ENCODE data around the gene IPO13. TPM values are rescaled to one million over a fixed set of nuclear protein-coding genes. Genes with fewer than 3 reads are reported as not detected.

The IPO13 gene
- total RNA-seq, 4 donors from 2014 or later = 21.1 to 48.1 (median 42.0) TPM

GRCh38 chr1:43991200-43991475 lies 44.4 kb downstream of the IPO13 start:
- TF ChIP-seq CTCF (IDR thresholded peaks at IDR 0.05) (no peak), POLR2A (IDR thresholded peaks at IDR 0.05) (no peak)
- Histone ChIP-seq H3K4me1 (peaks cover 15 to 17% of the 10 kb centered on the region in 2 donors), H3K27me3 (no peaks in the 10 kb centered on the region), H3K36me3 (no peaks in the 10 kb centered on the region), H3K4me3 (replicated peaks in 1 of 3) (peak overlapping the region in 2 of 3 donors; percentile 36 to 53), H3K9me3 (no peaks in the 10 kb centered on the region), H3K27ac (peak overlapping the region; percentile 73 to 77 (median 76))
- 0 to 2% methylated on average over 7 to 9 of the region's 10 CpGs for WGBS, 2 donors
- no peak for DNase-seq
- intact Hi-C loops (cut with DNase I) = no loop called here

GRCh38 chr1:43991476-43992231 lies 44.9 kb downstream of the IPO13 start, which contains the start of gene CCDC24:
TSS of gene CCDC24 (plus strand) at chr1:43991599. CDS start at chr1:43991879, 280 bp downstream.
- peak within 1 kb of the TSS; percentile 73 to 77 (median 76) for H3K27ac ChIP-seq
- intact Hi-C loops (cut with DNase I) = no loop called here
- H3K9me3 ChIP-seq = no peaks in the 10 kb centered on the region
- TF ChIP-seq POLR2A (IDR thresholded peaks at IDR 0.05) (peak in 1 of 2 donors; percentile 73), CTCF (IDR thresholded peaks at IDR 0.05) (no peak)
- peak; percentile 94 to 95 for DNase-seq
- WGBS, 2 donors = 1 to 2% methylated on average over 18 to 50 of the region's 66 CpGs
- H3K4me3 ChIP-seq (replicated peaks in 1 of 3) = peak within 1 kb of the TSS; percentile 28 to 53 (median 36)
- H3K27me3 ChIP-seq = no peaks in the 10 kb centered on the region
- H3K36me3 ChIP-seq = no peaks in the 10 kb centered on the region
- peaks cover 15 to 17% of the 10 kb centered on the region in 2 donors for H3K4me1 ChIP-seq

- Histone ChIP-seq H3K9me3 (no peaks in the 10 kb centered on the region), H3K4me3 (replicated peaks in 1 of 3) (peak overlapping the region; percentile 28 to 53 (median 36)), H3K27ac (peak overlapping the region; percentile 73 to 77 (median 76)), H3K36me3 (no peaks in the 10 kb centered on the region), H3K27me3 (no peaks in the 10 kb centered on the region), H3K4me1 (peaks cover 15 to 17% of the 10 kb centered on the region in 2 donors)
- intact Hi-C loops (cut with DNase I) = no loop called here
- TF ChIP-seq CTCF (IDR thresholded peaks at IDR 0.05) (no peak), POLR2A (IDR thresholded peaks at IDR 0.05) (no peak)
- WGBS, 2 donors = 39 to 41% methylated on average over 11 of the region's 11 CpGs
- DNase-seq = no peak
Observed at GRCh38 chr1:43992232-43992995, 45.7 kb downstream of the IPO13 start.

- WGBS, 2 donors = 92% methylated on average over 9 of the region's 9 CpGs
- no peak for DNase-seq
- Histone ChIP-seq H3K27ac (no peak overlapping the region), H3K36me3 (no peaks in the 10 kb centered on the region), H3K4me3 (replicated peaks in 1 of 3) (no peak overlapping the region), H3K4me1 (peaks cover 15 to 17% of the 10 kb centered on the region in 2 donors), H3K9me3 (no peaks in the 10 kb centered on the region), H3K27me3 (no peaks in the 10 kb centered on the region)
- no peak for TF ChIP-seq CTCF (IDR thresholded peaks at IDR 0.05)
- intact Hi-C loops (cut with DNase I) = no loop called here
Observed at GRCh38 chr1:43993206-43993914, 46.6 kb downstream of the IPO13 start.
